Measurements from ENCODE around the gene LRP1B. TPM values are rescaled to one million over a fixed set of nuclear protein-coding genes. Genes with fewer than 3 reads are reported as not detected.

Gene LRP1B
- total RNA-seq, 4 donors from 2014 or later, result 3.3 to 11.1 (median 4.6) TPM

- H3K4me1 ChIP-seq, result no peaks in the 10 kb centered on the region
- intact Hi-C loops (cut with DNase I; ENCODE audit: low total_unique reads) (no loop called here), in situ Hi-C loops (cut with MboI; ENCODE audit: low sequenced_read_pairs in 4 of 4) (no loop called here)
- no peak overlapping the region for H3K4me3 ChIP-seq
- ATAC-seq (no peak), DNase-seq (no peak)
- H3K27ac ChIP-seq, result no peak overlapping the region
- H3K27me3 ChIP-seq, result no peaks in the 10 kb centered on the region
- TF ChIP-seq, protein P1, sequence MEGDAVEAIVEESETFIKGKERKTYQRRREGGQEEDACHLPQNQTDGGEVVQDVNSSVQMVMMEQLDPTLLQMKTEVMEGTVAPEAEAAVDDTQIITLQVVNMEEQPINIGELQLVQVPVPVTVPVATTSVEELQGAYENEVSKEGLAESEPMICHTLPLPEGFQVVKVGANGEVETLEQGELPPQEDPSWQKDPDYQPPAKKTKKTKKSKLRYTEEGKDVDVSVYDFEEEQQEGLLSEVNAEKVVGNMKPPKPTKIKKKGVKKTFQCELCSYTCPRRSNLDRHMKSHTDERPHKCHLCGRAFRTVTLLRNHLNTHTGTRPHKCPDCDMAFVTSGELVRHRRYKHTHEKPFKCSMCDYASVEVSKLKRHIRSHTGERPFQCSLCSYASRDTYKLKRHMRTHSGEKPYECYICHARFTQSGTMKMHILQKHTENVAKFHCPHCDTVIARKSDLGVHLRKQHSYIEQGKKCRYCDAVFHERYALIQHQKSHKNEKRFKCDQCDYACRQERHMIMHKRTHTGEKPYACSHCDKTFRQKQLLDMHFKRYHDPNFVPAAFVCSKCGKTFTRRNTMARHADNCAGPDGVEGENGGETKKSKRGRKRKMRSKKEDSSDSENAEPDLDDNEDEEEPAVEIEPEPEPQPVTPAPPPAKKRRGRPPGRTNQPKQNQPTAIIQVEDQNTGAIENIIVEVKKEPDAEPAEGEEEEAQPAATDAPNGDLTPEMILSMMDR (IDR thresholded peaks at IDR 0.05 in 4 of 5, conservative IDR thresholded peaks at IDR 0.05 in 1 of 5), result no peak
- TF ChIP-seq POLR2A (IDR thresholded peaks at IDR 0.05), result no peak
- no peaks in the 10 kb centered on the region for H3K36me3 ChIP-seq
- no peaks in the 10 kb centered on the region for H3K9me3 ChIP-seq
These were observed 200.0 kb downstream of the LRP1B start for GRCh38 chr2:141930803-141931202.

- Histone ChIP-seq H3K9me3 (no peaks in the 10 kb centered on the region), H3K27me3 (no peaks in the 10 kb centered on the region), H3K36me3 (no peaks in the 10 kb centered on the region), H3K27ac (no peak overlapping the region), H3K4me3 (no peak overlapping the region), H3K4me1 (no peaks in the 10 kb centered on the region)
- DNase-seq (no peak), ATAC-seq (no peak)
- in situ Hi-C loops (cut with MboI; ENCODE audit: low sequenced_read_pairs in 4 of 4) (no loop called here), intact Hi-C loops (cut with DNase I; ENCODE audit: low total_unique reads) (no loop called here)
- TF ChIP-seq, protein P1 (IDR thresholded peaks at IDR 0.05 in 4 of 5, conservative IDR thresholded peaks at IDR 0.05 in 1 of 5), result no peak
- no peak for TF ChIP-seq POLR2A (IDR thresholded peaks at IDR 0.05)
These were observed 201.2 kb downstream of the LRP1B start for GRCh38 chr2:141929331-141930252.

GRCh38 chr2:141928476-141928875, 202.3 kb downstream of the LRP1B start:
- no peak for ATAC-seq
- H3K4me1 ChIP-seq, result no peaks in the 10 kb centered on the region
- no peaks in the 10 kb centered on the region for H3K36me3 ChIP-seq
- no peak overlapping the region for H3K27ac ChIP-seq
- intact Hi-C loops (cut with DNase I; ENCODE audit: low total_unique reads) (no loop called here), in situ Hi-C loops (cut with MboI; ENCODE audit: low sequenced_read_pairs in 4 of 4) (no loop called here)
- no peak overlapping the region for H3K4me3 ChIP-seq
- H3K27me3 ChIP-seq, result no peaks in the 10 kb centered on the region
- no peaks in the 10 kb centered on the region for H3K9me3 ChIP-seq
- no peak for DNase-seq
- no peak for TF ChIP-seq POLR2A (IDR thresholded peaks at IDR 0.05)
- TF ChIP-seq, protein P1 (IDR thresholded peaks at IDR 0.05 in 4 of 5, conservative IDR thresholded peaks at IDR 0.05 in 1 of 5), result no peak

- intact Hi-C loops (cut with DNase I; ENCODE audit: low total_unique reads) (no loop called here), in situ Hi-C loops (cut with MboI; ENCODE audit: low sequenced_read_pairs in 4 of 4) (no loop called here)
- TF ChIP-seq, protein P1 (IDR thresholded peaks at IDR 0.05 in 4 of 5, conservative IDR thresholded peaks at IDR 0.05 in 1 of 5), result no peak
- TF ChIP-seq POLR2A (IDR thresholded peaks at IDR 0.05), result no peak
- Histone ChIP-seq H3K9me3 (no peaks in the 10 kb centered on the region), H3K27ac (no peak overlapping the region), H3K27me3 (no peaks in the 10 kb centered on the region), H3K4me1 (no peaks in the 10 kb centered on the region), H3K4me3 (no peak overlapping the region), H3K36me3 (no peaks in the 10 kb centered on the region)
- no peak for ATAC-seq
- no peak for DNase-seq
These were observed 203.3 kb downstream of the LRP1B start for GRCh38 chr2:141927536-141927935.
